Calu3 (cell line): Measurements from ENCODE around the gene KIF19. TPM values are rescaled to one million over a fixed set of nuclear protein-coding genes. Genes with fewer than 3 reads are reported as not detected.

Source experiments
- BruUV-seq: library from RNA; stranded (reverse); fragments of 400-500 nt; replicated peaks from 2 replicates; lab custom pipeline; 2021; lab: Mats Ljungman, UMichigan
- CTCF ChIA-PET: fragments of 300-600 bp; sonication (Branson Sonifier 250); formaldehyde crosslinking; loops from one replicate; lab custom pipeline; 2022; ENCODE audit warnings: antibody characterized with exemption; lab: Charles Lee
- DNase-seq: peaks from one replicate; pipeline ENCODE4 v3.0.0; 2022
- H3K27ac Mint-ChIP-seq: one replicate; pipeline ENCODE4 v1.8.0; 2022; ENCODE audit warnings: mixed read lengths; ENCODE audit not compliant: unreplicated experiment
- H3K27me3 Mint-ChIP-seq: one replicate; pipeline ENCODE4 v1.8.0; 2022; ENCODE audit warnings: mixed read lengths; ENCODE audit not compliant: unreplicated experiment
- H3K36me3 Mint-ChIP-seq: one replicate; pipeline ENCODE4 v1.8.0; 2022; ENCODE audit warnings: mild to moderate bottlenecking, moderate library complexity, mixed read lengths; ENCODE audit not compliant: insufficient read depth, unreplicated experiment
- H3K4me1 Mint-ChIP-seq: one replicate; pipeline ENCODE4 v1.8.0; 2022; ENCODE audit warnings: mild to moderate bottlenecking, low read depth, mixed read lengths; ENCODE audit not compliant: unreplicated experiment
- H3K4me3 Mint-ChIP-seq: one replicate; pipeline ENCODE4 v1.8.0; 2022; ENCODE audit warnings: mild to moderate bottlenecking, low read depth, moderate library complexity, mixed read lengths; ENCODE audit not compliant: unreplicated experiment
- H3K9me3 Mint-ChIP-seq: one replicate; pipeline ENCODE4 v1.8.0; 2022; ENCODE audit warnings: low read depth, mixed read lengths; ENCODE audit not compliant: unreplicated experiment
- CTCF ChIP-seq: fragments of 200-600 bp; IDR thresholded peaks from one replicate; pipeline ENCODE4 v1.8.0; 2022; ENCODE audit warnings: antibody characterized with exemption; ENCODE audit not compliant: unreplicated experiment
- intact Hi-C: fragments of 100-400 bp; cut with micrococcal nuclease; formaldehyde crosslinking; loops from one replicate; pipeline ENCODE4 v1.10.0; 2022; ENCODE audit not compliant: unreplicated experiment
- total RNA-seq: library from RNA; stranded (reverse); gene quantifications from 2 replicates; pipeline ENCODE4 v1.2.3, GENCODE V29; 2022

The KIF19 gene
- total RNA-seq, 1 experiment from 2014 or later, result not detected

GRCh38 chr17:74287031-74287602 lies 38.9 kb upstream of the KIF19 start:
- H3K27ac Mint-ChIP-seq, result no peak overlapping the region
- no peak for TF ChIP-seq CTCF
- no peaks in the 10 kb centered on the region for H3K9me3 Mint-ChIP-seq
- intact Hi-C loops, result no loop called here
- no peak for DNase-seq
- no peak overlapping the region for H3K4me3 Mint-ChIP-seq
- no peaks in the 10 kb centered on the region for H3K36me3 Mint-ChIP-seq
- BruUV-seq, result no TSS peak
- peaks cover 66% of the 10 kb centered on the region for H3K27me3 Mint-ChIP-seq
- CTCF ChIA-PET, result no interaction called here
- no peaks in the 10 kb centered on the region for H3K4me1 Mint-ChIP-seq

GRCh38 chr17:74288785-74289184 lies 37.2 kb upstream of the KIF19 start:
- CTCF ChIA-PET, result interaction anchor here (0.6 kb wide), 1 partner anchor 8 kb away, joined by 3 read pairs; no protein-coding TSS in a partner anchor
- no peak overlapping the region for H3K27ac Mint-ChIP-seq
- peaks cover 66% of the 10 kb centered on the region for H3K27me3 Mint-ChIP-seq
- H3K36me3 Mint-ChIP-seq, result no peaks in the 10 kb centered on the region
- no TSS peak for BruUV-seq
- TF ChIP-seq CTCF, result no peak
- DNase-seq, result no peak
- H3K9me3 Mint-ChIP-seq, result no peaks in the 10 kb centered on the region
- no peaks in the 10 kb centered on the region for H3K4me1 Mint-ChIP-seq
- intact Hi-C loops, result no loop called here
- no peak overlapping the region for H3K4me3 Mint-ChIP-seq

GRCh38 chr17:74289688-74290087 lies 36.3 kb upstream of the KIF19 start:
- intact Hi-C loops, result loop anchor here (10.0 kb wide), 1 partner anchor 205 kb away; no protein-coding TSS in a partner anchor
- Mint-ChIP-seq H3K4me1 (no peaks in the 10 kb centered on the region), H3K36me3 (no peaks in the 10 kb centered on the region), H3K27ac (no peak overlapping the region), H3K27me3 (peaks cover 63% of the 10 kb centered on the region), H3K4me3 (no peak overlapping the region), H3K9me3 (no peaks in the 10 kb centered on the region)
- TF ChIP-seq CTCF, result no peak
- CTCF ChIA-PET, result no interaction called here
- no peak for DNase-seq
- BruUV-seq, result no TSS peak

- Mint-ChIP-seq H3K27ac (no peak overlapping the region), H3K4me3 (no peak overlapping the region), H3K4me1 (no peaks in the 10 kb centered on the region), H3K9me3 (no peaks in the 10 kb centered on the region), H3K36me3 (no peaks in the 10 kb centered on the region), H3K27me3 (peaks cover 64% of the 10 kb centered on the region)
- peak; percentile 18 for TF ChIP-seq CTCF
- intact Hi-C loops, result loop anchor here (10.0 kb wide), 1 partner anchor 204 kb away; no protein-coding TSS in a partner anchor
- BruUV-seq, result no TSS peak
- DNase-seq, result no peak
- CTCF ChIA-PET, result interaction anchor here (0.6 kb wide), 2 partner anchors 112 to 235 kb away, joined by 3 read pairs; no protein-coding TSS in a partner anchor
Measured at GRCh38 chr17:74290340-74290739, 35.7 kb upstream of the KIF19 start.
